Smooth muscle cell (in vitro differentiated cells): ENCODE measurements around the gene ELL. TPM values are rescaled to one million over a fixed set of nuclear protein-coding genes. Genes with fewer than 3 reads are reported as not detected.

Experiments used
- DNase-seq: peaks from one replicate; lab custom pipeline; 2025; ENCODE audit not compliant: unreplicated experiment; lab: John Stamatoyannopoulos, UW
- H2AFZ ChIP-seq: fragments of 200-600 bp; sonication (generic); 2 replicates; pipeline ENCODE4 v1.6.0; 2016; ENCODE audit warnings: antibody characterized with exemption, low read depth, mild to moderate bottlenecking
- H3F3A ChIP-seq: fragments of 200-600 bp; sonication (generic); 2 replicates; pipeline ENCODE4 v1.6.0; 2017; ENCODE audit warnings: antibody characterized with exemption, low read depth
- H3K27ac ChIP-seq: fragments of 200-600 bp; sonication (generic); 2 replicates; pipeline ENCODE4 v1.5.1; 2016; ENCODE audit warnings: low read depth, mild to moderate bottlenecking
- H3K27me3 ChIP-seq: fragments of 200-600 bp; sonication (generic); 2 replicates; pipeline ENCODE4 v1.6.1; 2016; ENCODE audit warnings: low read depth, mild to moderate bottlenecking
- H3K36me3 ChIP-seq: fragments of 200-600 bp; sonication (generic); 2 replicates; pipeline ENCODE4 v1.5.1; 2016; ENCODE audit warnings: low read depth
- H3K4me1 ChIP-seq: fragments of 200-600 bp; sonication (generic); 2 replicates; pipeline ENCODE4 v1.5.1; 2016; ENCODE audit warnings: low read depth
- H3K4me2 ChIP-seq: fragments of 200-600 bp; sonication (generic); 2 replicates; pipeline ENCODE4 v1.6.0; 2016; ENCODE audit warnings: mild to moderate bottlenecking
- H3K4me3 ChIP-seq: fragments of 200-600 bp; sonication (generic); 2 replicates; pipeline ENCODE4 v1.5.1; 2016; ENCODE audit warnings: mild to moderate bottlenecking
- H3K79me2 ChIP-seq: fragments of 200-600 bp; sonication (generic); 2 replicates; pipeline ENCODE4 v1.6.0; 2016; ENCODE audit warnings: low read depth, mild to moderate bottlenecking
- H3K9ac ChIP-seq: fragments of 200-600 bp; sonication (generic); 2 replicates; pipeline ENCODE4 v1.6.0; 2016; ENCODE audit warnings: low read depth
- H3K9me3 ChIP-seq: fragments of 200-600 bp; sonication (generic); replicated peaks from 2 replicates; pipeline ENCODE4 v1.5.1; 2016; ENCODE audit warnings: low read depth
- H4K20me1 ChIP-seq: fragments of 200-600 bp; sonication (generic); 2 replicates; pipeline ENCODE4 v1.6.0; 2016; ENCODE audit warnings: low read depth
- WGBS: methylation state at CpG from one replicate; pipeline ENCODE4 v1.1.7; 2016; ENCODE audit warnings: low lambda C conversion rate; 5-methylcytosine and 5-hydroxymethylcytosine counted together
- polyA plus RNA-seq: library from polyadenylated mRNA; unstranded; fragments of >200 nt; fragmentation: Nextera tagmentation; extraction: Ambion mirVana; gene quantifications from 2 replicates; pipeline ENCODE4 v1.2.1, GENCODE V29; 2016
- total RNA-seq: library from RNA; depleted of rRNA; stranded (reverse); fragments of >200 nt; gene quantifications from 2 replicates; pipeline ENCODE4 v1.2.3, GENCODE V29; 2014
- TF ChIP-seq, protein P1 (sequence below): fragments of 200-600 bp; sonication (generic); IDR thresholded peaks from 2 replicates; pipeline ENCODE4 v1.5.1; 2017; ENCODE audit warnings: borderline replicate concordance, mild to moderate bottlenecking, antibody characterized with exemption; ENCODE audit not compliant: insufficient read depth, poor library complexity, severe bottlenecking

ELL gene
- total and polyA plus RNA-seq, 2 experiments from 2014 or later = 12.8 to 15.2 TPM

GRCh38 chr19:18418483-18419194, 103.2 kb downstream of the ELL start:
- peaks cover 36% of the 10 kb centered on the region for H4K20me1 ChIP-seq
- 27% methylated on average over 37 of the region's 39 CpGs for WGBS
- no peak overlapping the region for H3K9ac ChIP-seq
- peak overlapping the region; percentile 82 for H3K4me2 ChIP-seq
- peaks cover 24% of the 10 kb centered on the region for H3K79me2 ChIP-seq
- no peaks in the 10 kb centered on the region for H3K27me3 ChIP-seq
- no peaks in the 10 kb centered on the region for H3K36me3 ChIP-seq
- peak; percentile 43 for DNase-seq
- H3F3A ChIP-seq = peaks cover 7% of the 10 kb centered on the region
- H2AFZ ChIP-seq = no peak overlapping the region
- H3K4me3 ChIP-seq = peak overlapping the region; percentile 52
- TF ChIP-seq, protein P1, sequence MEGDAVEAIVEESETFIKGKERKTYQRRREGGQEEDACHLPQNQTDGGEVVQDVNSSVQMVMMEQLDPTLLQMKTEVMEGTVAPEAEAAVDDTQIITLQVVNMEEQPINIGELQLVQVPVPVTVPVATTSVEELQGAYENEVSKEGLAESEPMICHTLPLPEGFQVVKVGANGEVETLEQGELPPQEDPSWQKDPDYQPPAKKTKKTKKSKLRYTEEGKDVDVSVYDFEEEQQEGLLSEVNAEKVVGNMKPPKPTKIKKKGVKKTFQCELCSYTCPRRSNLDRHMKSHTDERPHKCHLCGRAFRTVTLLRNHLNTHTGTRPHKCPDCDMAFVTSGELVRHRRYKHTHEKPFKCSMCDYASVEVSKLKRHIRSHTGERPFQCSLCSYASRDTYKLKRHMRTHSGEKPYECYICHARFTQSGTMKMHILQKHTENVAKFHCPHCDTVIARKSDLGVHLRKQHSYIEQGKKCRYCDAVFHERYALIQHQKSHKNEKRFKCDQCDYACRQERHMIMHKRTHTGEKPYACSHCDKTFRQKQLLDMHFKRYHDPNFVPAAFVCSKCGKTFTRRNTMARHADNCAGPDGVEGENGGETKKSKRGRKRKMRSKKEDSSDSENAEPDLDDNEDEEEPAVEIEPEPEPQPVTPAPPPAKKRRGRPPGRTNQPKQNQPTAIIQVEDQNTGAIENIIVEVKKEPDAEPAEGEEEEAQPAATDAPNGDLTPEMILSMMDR = no peak
- H3K27ac ChIP-seq = peak overlapping the region; percentile 99
- H3K4me1 ChIP-seq = peaks cover 14% of the 10 kb centered on the region
- H3K9me3 ChIP-seq = no peaks in the 10 kb centered on the region

- no peak for DNase-seq
- no peaks in the 10 kb centered on the region for H3K9me3 ChIP-seq
- no peaks in the 10 kb centered on the region for H3K27me3 ChIP-seq
- H3K36me3 ChIP-seq = no peaks in the 10 kb centered on the region
- peaks cover 13% of the 10 kb centered on the region for H3K4me1 ChIP-seq
- no peak overlapping the region for H2AFZ ChIP-seq
- peak overlapping the region; percentile 82 for H3K4me2 ChIP-seq
- H3K9ac ChIP-seq = peak overlapping the region; percentile 96
- H3K79me2 ChIP-seq = peaks cover 18% of the 10 kb centered on the region
- peak overlapping the region; percentile 99 for H3K27ac ChIP-seq
- peak overlapping the region; percentile 53 for H3K4me3 ChIP-seq
- TF ChIP-seq, protein P1 = no peak
- 16% methylated on average over 30 of the region's 30 CpGs for WGBS
- peaks cover 7% of the 10 kb centered on the region for H3F3A ChIP-seq
- H4K20me1 ChIP-seq = peaks cover 31% of the 10 kb centered on the region
Observed at GRCh38 chr19:18418029-18418482, 103.8 kb downstream of the ELL start.

GRCh38 chr19:18417250-18418028, 104.4 kb downstream of the ELL start:
- Histone ChIP-seq H2AFZ (no peak overlapping the region), H3F3A (peaks cover 7% of the 10 kb centered on the region), H3K9ac (peak overlapping the region; percentile 96), H3K4me1 (peaks cover 13% of the 10 kb centered on the region), H3K27me3 (no peaks in the 10 kb centered on the region), H3K27ac (peak overlapping the region; percentile 99), H3K36me3 (no peaks in the 10 kb centered on the region), H3K4me3 (peak overlapping the region; percentile 53), H3K4me2 (peak overlapping the region; percentile 82), H3K79me2 (peaks cover 12% of the 10 kb centered on the region), H4K20me1 (peaks cover 24% of the 10 kb centered on the region), H3K9me3 (no peaks in the 10 kb centered on the region)
- TF ChIP-seq, protein P1 = no peak
- under 1% methylated on average over 36 of the region's 53 CpGs for WGBS
- peak; percentile 84 for DNase-seq
